H1 (cell line): ENCODE measurements around the gene TM7SF3. TPM values are rescaled to one million over a fixed set of nuclear protein-coding genes. Genes with fewer than 3 reads are reported as not detected.

Experiments used
- CTCF ChIA-PET: fragments of 300-600 bp; sonication (Branson Sonifier 250); formaldehyde crosslinking; loops from one replicate; lab custom pipeline; 2021; ENCODE audit not compliant: partially characterized antibody; lab: Charles Lee
- POLR2A ChIA-PET: fragments of 300-600 bp; sonication (Branson Sonifier 250); formaldehyde crosslinking; loops from one replicate; lab custom pipeline; 2021; ENCODE audit warnings: inconsistent platforms; ENCODE audit not compliant: partially characterized antibody; lab: Charles Lee
- DNase-seq, 2 experiments: peaks; one replicate each; pipeline versions ENCODE4 v3.0.0 to v3.0.0-alpha.2; 2010 to 2022; ENCODE audit warnings: low spot score in 2 of 2, low read depth in 1 of 2, mixed read lengths in 1 of 2
- FAIRE-seq: peaks from 2 replicates; lab custom pipeline; 2011; peaks lifted over from hg19 to GRCh38; lab: Jason Lieb, UNC
- H2AFZ ChIP-seq: 2 replicates; pipeline ENCODE4 v1.8.1; 2012; ENCODE audit warnings: low read length, inconsistent platforms
- H2AK5ac ChIP-seq: 2 replicates; pipeline ENCODE4 v1.6.1; 2013; ENCODE audit warnings: low read depth, low read length
- H2BK120ac ChIP-seq: replicated peaks from 2 replicates; pipeline ENCODE3; 2013; ENCODE audit warnings: low read depth, low read length, inconsistent platforms
- H2BK12ac ChIP-seq: 2 replicates; pipeline ENCODE4 v1.6.1; 2013; ENCODE audit warnings: low read depth, low read length
- H2BK15ac ChIP-seq: 2 replicates; pipeline ENCODE4 v1.6.1; 2013; ENCODE audit warnings: low read length
- H2BK20ac ChIP-seq: 2 replicates; pipeline ENCODE4 v1.6.1; 2013; ENCODE audit warnings: low read length
- H2BK5ac ChIP-seq: 2 replicates; pipeline ENCODE4 v1.6.1; 2013; ENCODE audit warnings: low read depth, low read length
- H3K14ac ChIP-seq: 2 replicates; pipeline ENCODE4 v1.6.1; 2013; ENCODE audit warnings: inconsistent platforms; ENCODE audit not compliant: insufficient read length
- H3K18ac ChIP-seq: 2 replicates; pipeline ENCODE4 v1.6.1; 2013; ENCODE audit warnings: low read length; ENCODE audit errors: extremely low read depth
- H3K23ac ChIP-seq: 2 replicates; pipeline ENCODE4 v1.6.1; 2013; ENCODE audit warnings: inconsistent platforms; ENCODE audit not compliant: insufficient read length
- H3K23me2 ChIP-seq: 2 replicates; pipeline ENCODE4 v1.6.1; 2013; ENCODE audit warnings: low read depth, low read length
- H3K27ac ChIP-seq: 2 replicates; pipeline ENCODE4 v1.6.1; 2011; ENCODE audit warnings: low read depth, low read length, inconsistent platforms
- H3K27me3 ChIP-seq, 4 experiments: replicated peaks in 1 of 4; 1 replicate in 1 of 4; 2 replicates in 3 of 4; pipeline versions ENCODE4 v1.6.1 to v1.8.1; 2011 to 2013; ENCODE audit warnings: low read length in 3 of 4, mild to moderate bottlenecking in 3 of 4, inconsistent platforms in 2 of 4, mixed read lengths in 2 of 4, moderate library complexity in 1 of 4; ENCODE audit not compliant: control insufficient read depth in 3 of 4, insufficient read depth in 3 of 4; ENCODE audit errors: extremely low read depth in 1 of 4
- H3K36me3 ChIP-seq, 4 experiments: 2 replicates each; pipeline versions ENCODE4 v1.6.1 to v1.8.1; 2011 to 2013; ENCODE audit warnings: mild to moderate bottlenecking in 4 of 4, low read length in 3 of 4, moderate library complexity in 2 of 4, control low read depth in 1 of 4, inconsistent platforms in 1 of 4; ENCODE audit not compliant: insufficient read depth in 4 of 4, control insufficient read depth in 2 of 4
- H3K4ac ChIP-seq: replicated peaks from 2 replicates; pipeline ENCODE3; 2013; ENCODE audit warnings: low read length, low read depth, mixed read lengths, inconsistent platforms; ENCODE audit not compliant: insufficient read length
- H3K4me1 ChIP-seq, 4 experiments: replicated peaks in 1 of 4; 1 replicate in 1 of 4; 2 replicates in 3 of 4; pipeline versions ENCODE4 v1.6.1 to v1.8.1; 2011 to 2013; ENCODE audit warnings: low read length in 3 of 4, inconsistent platforms in 2 of 4, mixed read lengths in 1 of 4; ENCODE audit not compliant: insufficient read depth in 4 of 4, control insufficient read depth in 3 of 4
- H3K4me2 ChIP-seq, 2 experiments: 2 replicates each; pipeline versions ENCODE4 v1.6.1 to v1.8.1; 2011 to 2013; ENCODE audit warnings: low read depth in 2 of 2, low read length in 2 of 2, control low read depth in 1 of 2, inconsistent platforms in 1 of 2, mild to moderate bottlenecking in 1 of 2; ENCODE audit not compliant: insufficient read depth in 1 of 2
- H3K4me3 ChIP-seq, 4 experiments: fragments of 200-600, 300-600 bp in 1 of 4; sonication (generic), shearing (Covaris generic), sonication (Bioruptor Twin) in 1 of 4; 2 replicates each; pipeline versions ENCODE4 v1.5.1 to v1.8.1; 2011 to 2016; ENCODE audit warnings: low read length in 4 of 4, low read depth in 3 of 4, control low read depth in 2 of 4, inconsistent platforms in 2 of 4, mild to moderate bottlenecking in 2 of 4, mixed read lengths in 1 of 4, moderate library complexity in 1 of 4; ENCODE audit not compliant: insufficient read depth in 2 of 4; ENCODE audit errors: extremely low read depth in 1 of 4
- H3K56ac ChIP-seq: replicated peaks from 2 replicates; pipeline ENCODE3; 2013; ENCODE audit warnings: low read depth, mild to moderate bottlenecking, mixed read lengths, low read length, inconsistent platforms; ENCODE audit not compliant: insufficient read length
- H3K79me1 ChIP-seq: 2 replicates; pipeline ENCODE4 v1.6.1; 2013; ENCODE audit warnings: low read depth, low read length, control low read depth
- H3K79me2 ChIP-seq, 2 experiments: 2 replicates each; pipeline versions ENCODE4 v1.6.1 to v1.8.1; 2012 to 2013; ENCODE audit warnings: low read length in 2 of 2, mild to moderate bottlenecking in 2 of 2, inconsistent platforms in 1 of 2; ENCODE audit not compliant: insufficient read depth in 2 of 2, control insufficient read depth in 1 of 2
- H3K9ac ChIP-seq, 4 experiments: replicated peaks in 1 of 4; 1 replicate in 1 of 4; 2 replicates in 3 of 4; pipeline versions ENCODE4 v1.6.1 to v1.8.1; 2011 to 2013; ENCODE audit warnings: low read depth in 3 of 4, low read length in 3 of 4, control low read depth in 2 of 4, mild to moderate bottlenecking in 2 of 4, moderate library complexity in 2 of 4, inconsistent platforms in 1 of 4; ENCODE audit errors: extremely low read depth in 1 of 4
- H3K9me3 ChIP-seq, 2 experiments: 2 replicates each; pipeline versions ENCODE4 v1.6.1 to v1.8.1; 2012 to 2013; ENCODE audit warnings: mild to moderate bottlenecking in 2 of 2, moderate library complexity in 2 of 2, control low read depth in 1 of 2, inconsistent platforms in 1 of 2, low read depth in 1 of 2, low read length in 1 of 2, mixed read lengths in 1 of 2; ENCODE audit not compliant: insufficient read depth in 2 of 2
- H4K20me1 ChIP-seq, 2 experiments: replicated peaks in 1 of 2; 2 replicates each; pipeline versions ENCODE3 to v1.8.1; 2011 to 2013; ENCODE audit warnings: inconsistent platforms in 2 of 2, low read length in 2 of 2, mild to moderate bottlenecking in 1 of 2; ENCODE audit not compliant: insufficient read depth in 2 of 2, control insufficient read depth in 1 of 2
- H4K5ac ChIP-seq: 2 replicates; pipeline ENCODE4 v1.6.1; 2013; ENCODE audit warnings: low read length, low read depth, mixed read lengths, inconsistent platforms; ENCODE audit not compliant: insufficient read length
- H4K8ac ChIP-seq: 2 replicates; pipeline ENCODE4 v1.8.0; 2013; ENCODE audit warnings: mild to moderate bottlenecking, moderate library complexity, low read length, inconsistent platforms; ENCODE audit not compliant: insufficient read depth; ENCODE audit errors: extremely low read depth
- H4K91ac ChIP-seq: replicated peaks from 2 replicates; pipeline ENCODE3; 2013; ENCODE audit warnings: low read length, mixed read lengths, inconsistent platforms; ENCODE audit not compliant: insufficient read length
- ASH2L ChIP-seq: fragments of 200-600, 300-600 bp; sonication (generic); IDR thresholded peaks from one replicate; pipeline ENCODE4 v1.7.1; 2017; ENCODE audit warnings: low read length
- ATF3 ChIP-seq: IDR thresholded peaks from 2 replicates; pipeline ENCODE4 v1.6.1; 2011; ENCODE audit warnings: low read depth, mild to moderate bottlenecking, low read length; ENCODE audit not compliant: insufficient read depth
- GTF2F1 ChIP-seq: IDR thresholded peaks from 2 replicates; pipeline ENCODE4 v1.6.1; 2012; ENCODE audit warnings: low read depth, low read length, improper control_type of control experiment, borderline replicate concordance
- MAX ChIP-seq: IDR thresholded peaks from 2 replicates; pipeline ENCODE4 v1.6.1; 2012; ENCODE audit warnings: inconsistent platforms
- POLR2A ChIP-seq, 2 experiments: IDR thresholded peaks; 1 replicate in 1 of 2; 2 replicates in 1 of 2; pipeline ENCODE4 v1.6.1; 2011; ENCODE audit warnings: low read depth in 2 of 2, low read length in 2 of 2, mild to moderate bottlenecking in 2 of 2; ENCODE audit errors: control extremely low read depth in 1 of 2
- RFX5 ChIP-seq: IDR thresholded peaks from 2 replicates; pipeline ENCODE4 v1.6.1; 2011; ENCODE audit warnings: low read depth, low read length, improper control_type of control experiment, borderline replicate concordance
- SAP30 ChIP-seq: fragments of 300-600 bp; sonication (generic); IDR thresholded peaks from 2 replicates; pipeline ENCODE4 v1.7.1; 2012; ENCODE audit warnings: low read length, moderate library complexity, mild to moderate bottlenecking, inconsistent platforms; ENCODE audit not compliant: insufficient read depth, insufficient replicate concordance
- SP1 ChIP-seq: IDR thresholded peaks from 2 replicates; pipeline ENCODE4 v1.6.1; 2011; ENCODE audit warnings: low read depth, low read length
- SP2 ChIP-seq: IDR thresholded peaks from 2 replicates; pipeline ENCODE4 v1.6.1; 2012; ENCODE audit warnings: mild to moderate bottlenecking, low read length, inconsistent platforms
- SP4 ChIP-seq: IDR thresholded peaks from 2 replicates; pipeline ENCODE4 v1.6.1; 2012; ENCODE audit warnings: low read length, inconsistent platforms
- TAF7 ChIP-seq: optimal IDR thresholded peaks from 2 replicates; pipeline ENCODE3; 2011; ENCODE audit warnings: low read depth, mild to moderate bottlenecking, inconsistent platforms, low read length, moderate library complexity, borderline replicate concordance
- TCF12 ChIP-seq: IDR thresholded peaks from 2 replicates; pipeline ENCODE4 v1.6.1; 2011; ENCODE audit warnings: low read depth, mild to moderate bottlenecking, low read length
- WGBS, 2 experiments: shearing (Covaris generic) in 1 of 2; methylation state at CpG; one replicate each; pipeline versions ENCODE4 v1.1.6 to v1.1.7; 2013 to 2015; ENCODE audit warnings: low lambda C conversion rate in 2 of 2, mixed read lengths in 2 of 2, inconsistent platforms in 1 of 2, low coverage in 1 of 2, missing lambda C conversion rate in 1 of 2; ENCODE audit not compliant: insufficient replicate concordance in 2 of 2, insufficient coverage in 1 of 2, insufficient read length in 1 of 2; ENCODE audit errors: extremely low coverage in 1 of 2, missing lambda C conversion rate in 1 of 2; 5-methylcytosine and 5-hydroxymethylcytosine counted together
- polyA plus RNA-seq, 7 experiments: library from polyadenylated mRNA; depleted of rRNA in 3 of 7; stranded (reverse) in 5 of 7; unstranded in 2 of 7; fragments of >200 nt in 5 of 7; fragments of 200-250 nt in 2 of 7; gene quantifications; 1 replicate in 5 of 7; 2 replicates in 1 of 7; 4 replicates in 1 of 7; pipeline versions ENCODE4 v1.2.1 to v1.2.3, GENCODE V29; 2011 to 2013; ENCODE audit warnings: missing spikeins in 2 of 7, mixed read lengths in 2 of 7
- total RNA-seq: library from RNA; stranded (reverse); fragmentation: NEBNext Ultra II Directional; extraction: Animal tissue kit (Norgen Biotek cat#: 25700); gene quantifications from 2 replicates; pipeline ENCODE4 v1.2.1, GENCODE V29; 2021

The TM7SF3 gene
- total and polyA plus RNA-seq, 2 of the 8 experiments (the other 6 are each of a cell fraction or from before 2014, with no cell fraction given) = 57.9 to 77.2 TPM

- Histone ChIP-seq H2BK120ac (no peak overlapping the region), H3K4ac (no peak overlapping the region), H2AK5ac (no peak overlapping the region), H3K27me3 (no peaks in the 10 kb centered on the region)
- TF ChIP-seq TAF7 = no peak
- no peak for TF ChIP-seq SP1
- TF ChIP-seq SP4 = no peak
- TF ChIP-seq SP2 = no peak
- no peak for TF ChIP-seq GTF2F1
- no peak for TF ChIP-seq POLR2A (IDR thresholded peaks at IDR 0.05; ENCODE audit: control extremely low read depth in 1 of 2, low read depth in 2 of 2, low read length in 2 of 2)
- no peak for TF ChIP-seq MAX
- TF ChIP-seq SAP30 = no peak
- no peak for TF ChIP-seq RFX5
- TF ChIP-seq ATF3 = no peak
- TF ChIP-seq ASH2L = no peak
- no peak for TF ChIP-seq TCF12
- TF ChIP-seq, all 59 proteins: peak for 0
- no peak overlapping the region for H4K5ac ChIP-seq
- no peak overlapping the region for H2BK20ac ChIP-seq
- H3K9ac ChIP-seq = no peak overlapping the region
- H4K20me1 ChIP-seq = peaks cover 1 to 2% of the 10 kb centered on the region in 2 experiments
- no peak overlapping the region for H3K4me2 ChIP-seq
- H3K14ac ChIP-seq = no peak overlapping the region
- no peak overlapping the region for H3K18ac ChIP-seq
- POLR2A ChIA-PET = no interaction called here
- no peak overlapping the region for H2BK12ac ChIP-seq
- H3K4me3 ChIP-seq = no peak overlapping the region
- DNase-seq = no peak
- 85% methylated on average over 1 of the region's 1 CpG; no CpG with 5 or more reads in 1 of the 2 experiments for WGBS, 2 experiments
- CTCF ChIA-PET = interaction anchor here (2.3 kb wide), 1 partner anchor 10 kb away, joined by 9 read pairs; no protein-coding TSS in a partner anchor
- no peaks in the 10 kb centered on the region for H3K9me3 ChIP-seq
- peaks cover 0 to 10% (median 0%) of the 10 kb centered on the region in 4 experiments; a peak in 2 of 7 replicates for H3K4me1 ChIP-seq
- no peak overlapping the region for H3K27ac ChIP-seq
- H4K91ac ChIP-seq = no peak overlapping the region
- H3K56ac ChIP-seq = no peak overlapping the region
- no peak overlapping the region for H4K8ac ChIP-seq
- no peak for FAIRE-seq
- peaks cover 6 to 33% (median 17%) of the 10 kb centered on the region in 4 experiments for H3K36me3 ChIP-seq
- H3K23ac ChIP-seq = no peak overlapping the region
- no peak overlapping the region for H2BK5ac ChIP-seq
- H3K79me1 ChIP-seq = no peaks in the 10 kb centered on the region
- H2AFZ ChIP-seq = no peak overlapping the region
- H2BK15ac ChIP-seq = no peak overlapping the region
- peaks cover 4 to 36% of the 10 kb centered on the region in 2 experiments; a peak in 3 of 4 replicates for H3K79me2 ChIP-seq
- no peaks in the 10 kb centered on the region; the same call in 1 of the 2 replicates for H3K23me2 ChIP-seq
Measured at GRCh38 chr12:27025116-27025515, 10.9 kb upstream of the TM7SF3 start.
